Keratinocyte (primary cell): ENCODE data around the gene MARCHF2. TPM values are rescaled to one million over a fixed set of nuclear protein-coding genes. Genes with fewer than 3 reads are reported as not detected.

Experiments
- DNase-seq: peaks from one replicate; pipeline ENCODE4 v3.0.0-alpha.2; 2011; ENCODE audit warnings: low read depth, missing footprints, low spot score
- FAIRE-seq: peaks from 2 replicates; lab custom pipeline; 2011; peaks lifted over from hg19 to GRCh38; lab: Jason Lieb, UNC
- H2AFZ ChIP-seq: 2 replicates; pipeline ENCODE4 v1.6.0; 2012; ENCODE audit warnings: low read length, control low read depth, inconsistent platforms; ENCODE audit not compliant: control insufficient read depth
- H3K27ac ChIP-seq: 2 replicates; pipeline ENCODE4 v1.5.1; 2011; ENCODE audit warnings: low read length; ENCODE audit not compliant: control insufficient read depth, insufficient read depth
- H3K27me3 ChIP-seq: 3 replicates; pipeline ENCODE4 v1.6.0; 2011; ENCODE audit warnings: low read length; ENCODE audit not compliant: control insufficient read depth, insufficient read depth; ENCODE audit errors: extremely low read depth
- H3K36me3 ChIP-seq, 2 experiments: 2 replicates in 1 of 2; 3 replicates in 1 of 2; pipeline ENCODE4 v1.5.1; 2011; ENCODE audit warnings: low read length in 2 of 2, mild to moderate bottlenecking in 1 of 2; ENCODE audit not compliant: control insufficient read depth in 2 of 2, insufficient read depth in 2 of 2; ENCODE audit errors: extremely low read depth in 1 of 2
- H3K4me1 ChIP-seq: 3 replicates; pipeline ENCODE4 v1.5.1; 2011; ENCODE audit warnings: low read length; ENCODE audit not compliant: control insufficient read depth, insufficient read depth; ENCODE audit errors: extremely low read depth
- H3K4me2 ChIP-seq: 3 replicates; pipeline ENCODE4 v1.6.0; 2011; ENCODE audit warnings: low read depth, low read length; ENCODE audit not compliant: control insufficient read depth, insufficient read depth; ENCODE audit errors: extremely low read depth
- H3K4me3 ChIP-seq, 3 experiments: fragments of 200-600 bp in 1 of 3; sonication (generic) in 1 of 3; 2 replicates in 2 of 3; 3 replicates in 1 of 3; pipeline ENCODE4 v1.5.1; 2011 to 2016; ENCODE audit warnings: low read length in 3 of 3, mild to moderate bottlenecking in 3 of 3, control low read depth in 2 of 3, inconsistent platforms in 1 of 3, low read depth in 1 of 3, mixed read lengths in 1 of 3, mixed run types in 1 of 3, moderate library complexity in 1 of 3; ENCODE audit not compliant: control insufficient read depth in 2 of 3, insufficient read depth in 2 of 3; ENCODE audit errors: extremely low read depth in 1 of 3
- H3K79me2 ChIP-seq: 2 replicates; pipeline ENCODE4 v1.6.0; 2012; ENCODE audit warnings: low read length; ENCODE audit not compliant: control insufficient read depth, insufficient read depth
- H3K9ac ChIP-seq: 3 replicates; pipeline ENCODE4 v1.6.0; 2011; ENCODE audit warnings: low read length; ENCODE audit not compliant: control insufficient read depth, insufficient read depth; ENCODE audit errors: extremely low read depth
- H3K9me1 ChIP-seq: 3 replicates; pipeline ENCODE4 v1.6.0; 2011; ENCODE audit warnings: low read length; ENCODE audit not compliant: control insufficient read depth, insufficient read depth; ENCODE audit errors: extremely low read depth
- H3K9me3 ChIP-seq: 2 replicates; pipeline ENCODE4 v1.5.1; 2012; ENCODE audit warnings: low read depth, low read length; ENCODE audit not compliant: control insufficient read depth
- H4K20me1 ChIP-seq: 3 replicates; pipeline ENCODE4 v1.6.0; 2011; ENCODE audit warnings: low read length; ENCODE audit not compliant: control insufficient read depth, insufficient read depth; ENCODE audit errors: extremely low read depth
- CTCF ChIP-seq, 3 experiments: IDR thresholded peaks in 1 of 3; conservative IDR thresholded peaks in 1 of 3; optimal IDR thresholded peaks in 1 of 3; 2 replicates in 2 of 3; 3 replicates in 1 of 3; pipeline versions ENCODE3 to v1.5.1; 2011; ENCODE audit warnings: low read length in 3 of 3, mild to moderate bottlenecking in 3 of 3, moderate library complexity in 2 of 3, control low read depth in 1 of 3, inconsistent platforms in 1 of 3; ENCODE audit not compliant: insufficient read depth in 2 of 3; ENCODE audit errors: extremely low read depth in 1 of 3
- EZH2 ChIP-seq: IDR thresholded peaks from one replicate; pipeline ENCODE4 v1.6.1; 2012; ENCODE audit warnings: inconsistent platforms, mild to moderate bottlenecking, low read length, moderate library complexity
- dilution Hi-C: fragments of 300-500 bp; cut with MboI; formaldehyde crosslinking; loops from one replicate; pipeline ENCODE4 v1.7.0; 2020; ENCODE audit warnings: low sequenced_read_pairs; ENCODE audit not compliant: extremely low pct_ligation_motif_present
- polyA minus RNA-seq, 3 experiments: library from RNA; depleted of rRNA, polyadenylated mRNA; stranded (reverse); fragments of >200 nt; gene quantifications; 1 replicate in 1 of 3; 2 replicates in 1 of 3; 3 replicates in 1 of 3; pipeline ENCODE4 v1.2.3, GENCODE V29; 2011
- polyA plus RNA-seq, 5 experiments: library from polyadenylated mRNA; depleted of rRNA in 3 of 5; stranded (reverse) in 3 of 5; stranded (forward) in 1 of 5; unstranded in 1 of 5; fragments of >200 nt; gene quantifications; 1 replicate in 1 of 5; 2 replicates in 3 of 5; 3 replicates in 1 of 5; pipeline versions ENCODE4 v1.2.1 to v1.2.3, GENCODE V29; 2011 to 2012; ENCODE audit warnings: missing spikeins in 2 of 5, low read depth in 1 of 5, low replicate concordance in 1 of 5

Gene MARCHF2
- polyA plus RNA-seq (13.7 to 24.4 TPM (median 20.5 TPM) in 3 replicates), polyA minus RNA-seq (12.4 to 26.9 TPM (median 24.2 TPM) in 3 replicates)
- polyA plus RNA-seq (2011; ENCODE audit: low read depth) = 4.1 TPM
- 11.3 and 32.9 TPM in 2 replicates for polyA plus RNA-seq (2011; cell fraction: cytosol; rRNA removed)
- polyA plus RNA-seq (2011; cell fraction: nucleus; rRNA removed) = 7.8 and 11.6 TPM in 2 replicates
- 19.0 and 22.9 TPM in 2 replicates for polyA plus RNA-seq (2012; ENCODE audit: low replicate concordance)
- 67.7 TPM for polyA minus RNA-seq (2011; cell fraction: cytosol; rRNA and poly(A)+ RNA removed)
- 8.1 and 9.8 TPM in 2 replicates for polyA minus RNA-seq (2011; cell fraction: nucleus; rRNA and poly(A)+ RNA removed)

GRCh38 chr19:8412783-8413628, at the start of gene MARCHF2:
Gene MARCHF2, plus strand, starts transcription at chr19:8413305. Its CDS starts 8,536 bp downstream, at chr19:8421841.
- Histone ChIP-seq H2AFZ (peak within 1 kb of the TSS; percentile 81), H3K27ac (no peak within 1 kb of the TSS), H4K20me1 (no peaks in the 10 kb centered on the region), H3K4me3 (peak within 1 kb of the TSS; percentile 59 to 82 (median 67)), H3K9me3 (no peaks in the 10 kb centered on the region), H3K9me1 (no peaks in the 10 kb centered on the region), H3K9ac (peak within 1 kb of the TSS; percentile 66), H3K4me2 (peak within 1 kb of the TSS; percentile 93), H3K4me1 (peaks cover 7% of the 10 kb centered on the region), H3K36me3 (no peaks in the 10 kb centered on the region), H3K27me3 (no peaks in the 10 kb centered on the region), H3K79me2 (no peaks in the 10 kb centered on the region)
- dilution Hi-C loops = no loop called here
- FAIRE-seq = peak; percentile 13
- TF ChIP-seq CTCF (optimal IDR thresholded peaks at IDR 0.05 in 1 of 3, IDR thresholded peaks at IDR 0.05 in 1 of 3, conservative IDR thresholded peaks at IDR 0.05 in 1 of 3; ENCODE audit: extremely low read depth in 1 of 3, insufficient read depth in 2 of 3, low read length in 3 of 3) (peak in 2 of 3 experiments; percentile 51 to 56), EZH2 (no peak)
- DNase-seq = peak; percentile 82

- Histone ChIP-seq H3K9me1 (no peaks in the 10 kb centered on the region), H3K36me3 (peaks cover 3 to 17% of the 10 kb centered on the region in 2 experiments), H3K4me3 (peak within 1 kb of the TSS; percentile 70 to 88 (median 74)), H2AFZ (peak within 1 kb of the TSS; percentile 40), H3K9me3 (no peaks in the 10 kb centered on the region), H3K4me1 (peaks cover 41% of the 10 kb centered on the region), H3K79me2 (no peaks in the 10 kb centered on the region), H3K4me2 (peak within 1 kb of the TSS; percentile 89), H3K27me3 (no peaks in the 10 kb centered on the region), H4K20me1 (peaks cover 5% of the 10 kb centered on the region), H3K9ac (peak within 1 kb of the TSS; percentile 71), H3K27ac (peak within 1 kb of the TSS; percentile 55)
- TF ChIP-seq EZH2 (no peak), CTCF (optimal IDR thresholded peaks at IDR 0.05 in 1 of 3, IDR thresholded peaks at IDR 0.05 in 1 of 3, conservative IDR thresholded peaks at IDR 0.05 in 1 of 3; ENCODE audit: extremely low read depth in 1 of 3, insufficient read depth in 2 of 3, low read length in 3 of 3) (peak in 2 of 3 experiments; percentile 20 to 27)
- dilution Hi-C loops = no loop called here
- FAIRE-seq = no peak
- DNase-seq = no peak
Observed at GRCh38 chr19:8363803-8364771, 49.0 kb upstream of the MARCHF2 start, which contains the start of gene ANGPTL4. Gene ANGPTL4, plus strand, starts transcription at chr19:8364155. Its CDS starts 167 bp downstream, at chr19:8364322.
